ENCODE data around the gene ADGRL2.

Gene ADGRL2

GRCh38 chr1:81915937-81916336 is 115.2 kb downstream of the ADGRL2 start:
- TF ChIP-seq EZH2phosphoT487 (IDR thresholded peaks at IDR 0.05; ENCODE audit: low read length), result no peak
- no peak for TF ChIP-seq EZH2 (optimal IDR thresholded peaks at IDR 0.05; ENCODE audit: low read depth, low read length)

DNA sequence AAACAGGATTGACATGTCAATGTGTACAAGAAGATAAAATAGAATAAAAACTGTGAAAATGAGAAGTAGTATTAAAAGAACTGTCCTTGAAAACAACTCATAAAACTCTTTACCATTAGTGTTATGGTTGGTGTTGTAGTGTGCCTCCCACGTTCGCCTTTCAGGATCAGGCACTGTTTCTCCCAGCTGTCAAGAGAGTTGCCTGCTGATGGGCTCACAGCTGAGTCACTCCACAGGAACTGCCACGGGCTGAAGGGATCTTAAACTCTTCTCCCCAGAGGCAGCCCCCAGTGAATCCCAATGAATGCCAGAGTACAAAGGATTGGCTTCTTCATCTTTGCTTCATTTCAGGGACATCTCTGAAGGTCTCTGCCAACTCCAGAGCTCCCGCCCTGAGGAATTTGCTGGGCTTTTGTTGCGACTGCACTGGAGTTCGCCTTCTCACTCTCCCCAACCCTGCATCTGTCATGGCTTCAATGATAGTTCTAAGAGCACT is 119.6 kb downstream of the ADGRL2 start:
- Histone ChIP-seq H3K27me3 (replicated peaks; ENCODE audit: insufficient read depth, low read length) (no peaks in the 10 kb centered on the region), H3K4me3 (ENCODE audit: low read length) (no peak overlapping the region), H3F3A (ENCODE audit: insufficient read depth, low read length) (no peaks in the 10 kb centered on the region), H3K9me3 (replicated peaks; ENCODE audit: insufficient read depth, low read length) (no peaks in the 10 kb centered on the region), H4K20me1 (ENCODE audit: insufficient read depth, low read length) (no peaks in the 10 kb centered on the region), H3K9ac (ENCODE audit: low read length) (no peak overlapping the region), H3K79me2 (ENCODE audit: low read length) (no peaks in the 10 kb centered on the region), H3K27ac (ENCODE audit: low read length) (no peak overlapping the region), H3K4me2 (ENCODE audit: low read depth, low read length) (no peak overlapping the region), H3K4me1 (ENCODE audit: low read length) (no peaks in the 10 kb centered on the region), H2AFZ (ENCODE audit: low read length) (no peak overlapping the region), H3K9me2 (replicated peaks; ENCODE audit: insufficient read depth, low read length) (no peaks in the 10 kb centered on the region), H3K36me3 (replicated peaks; ENCODE audit: insufficient read depth, low read length) (no peaks in the 10 kb centered on the region)
- DNase-seq, result no peak
- TF ChIP-seq EZH2 (optimal IDR thresholded peaks at IDR 0.05; ENCODE audit: low read depth, low read length), result no peak

More at GRCh38 chr1:81915937-81916336, 115.2 kb downstream of the ADGRL2 start:
- no peak overlapping the region for H3K27ac ChIP-seq (ENCODE audit: low read length)
- no peaks in the 10 kb centered on the region for H3K9me2 ChIP-seq (replicated peaks; ENCODE audit: insufficient read depth, low read length)
- no peak overlapping the region for H2AFZ ChIP-seq (ENCODE audit: low read length)
- no peaks in the 10 kb centered on the region for H4K20me1 ChIP-seq (ENCODE audit: insufficient read depth, low read length)
- no peak overlapping the region for H3K4me3 ChIP-seq (ENCODE audit: low read length)
- no peak overlapping the region for H3K4me2 ChIP-seq (ENCODE audit: low read depth, low read length)
- H3K4me1 ChIP-seq (ENCODE audit: low read length), result no peaks in the 10 kb centered on the region
- no peaks in the 10 kb centered on the region for H3K36me3 ChIP-seq (replicated peaks; ENCODE audit: insufficient read depth, low read length)
- no peak overlapping the region for H3K9ac ChIP-seq (ENCODE audit: low read length)
- no peaks in the 10 kb centered on the region for H3K9me3 ChIP-seq (replicated peaks; ENCODE audit: insufficient read depth, low read length)
- no peak for DNase-seq
- no peaks in the 10 kb centered on the region for H3F3A ChIP-seq (ENCODE audit: insufficient read depth, low read length)
- H3K79me2 ChIP-seq (ENCODE audit: low read length), result no peaks in the 10 kb centered on the region
- no peaks in the 10 kb centered on the region for H3K27me3 ChIP-seq (replicated peaks; ENCODE audit: insufficient read depth, low read length)

DNA sequence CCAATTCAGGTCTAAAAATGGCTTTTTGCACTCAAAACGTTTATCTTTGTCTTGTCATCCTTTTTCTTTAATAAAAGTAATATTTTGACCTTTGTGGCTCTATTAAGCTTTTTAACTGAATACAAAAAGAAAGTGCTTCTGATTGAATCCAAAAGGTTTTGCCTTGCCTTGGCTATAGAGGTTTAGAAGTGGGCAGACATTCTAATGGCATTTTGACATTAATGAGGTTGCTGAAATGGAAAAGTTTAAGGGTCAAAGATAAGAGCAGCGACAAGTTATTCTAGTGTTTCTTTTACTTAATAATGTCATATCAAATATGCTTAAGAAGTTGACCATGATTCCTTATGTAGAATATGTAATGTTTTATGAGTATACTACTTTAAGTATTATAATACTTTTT is 120.2 kb downstream of the ADGRL2 start:
- no peak overlapping the region for H3K4me2 ChIP-seq (ENCODE audit: low read depth, low read length)
- no peak overlapping the region for H3K9ac ChIP-seq (ENCODE audit: low read length)
- H3K27ac ChIP-seq (ENCODE audit: low read length), result no peak overlapping the region
- no peaks in the 10 kb centered on the region for H3K4me1 ChIP-seq (ENCODE audit: low read length)
- H3K36me3 ChIP-seq (replicated peaks; ENCODE audit: insufficient read depth, low read length), result no peaks in the 10 kb centered on the region
- H3K79me2 ChIP-seq (ENCODE audit: low read length), result no peaks in the 10 kb centered on the region
- no peaks in the 10 kb centered on the region for H3K27me3 ChIP-seq (replicated peaks; ENCODE audit: insufficient read depth, low read length)
- no peak for DNase-seq
- H3K4me3 ChIP-seq (ENCODE audit: low read length), result no peak overlapping the region
- H3K9me3 ChIP-seq (replicated peaks; ENCODE audit: insufficient read depth, low read length), result no peaks in the 10 kb centered on the region
- H3F3A ChIP-seq (ENCODE audit: insufficient read depth, low read length), result no peaks in the 10 kb centered on the region
- H3K9me2 ChIP-seq (replicated peaks; ENCODE audit: insufficient read depth, low read length), result no peaks in the 10 kb centered on the region
- H2AFZ ChIP-seq (ENCODE audit: low read length), result no peak overlapping the region
- TF ChIP-seq, protein P1, sequence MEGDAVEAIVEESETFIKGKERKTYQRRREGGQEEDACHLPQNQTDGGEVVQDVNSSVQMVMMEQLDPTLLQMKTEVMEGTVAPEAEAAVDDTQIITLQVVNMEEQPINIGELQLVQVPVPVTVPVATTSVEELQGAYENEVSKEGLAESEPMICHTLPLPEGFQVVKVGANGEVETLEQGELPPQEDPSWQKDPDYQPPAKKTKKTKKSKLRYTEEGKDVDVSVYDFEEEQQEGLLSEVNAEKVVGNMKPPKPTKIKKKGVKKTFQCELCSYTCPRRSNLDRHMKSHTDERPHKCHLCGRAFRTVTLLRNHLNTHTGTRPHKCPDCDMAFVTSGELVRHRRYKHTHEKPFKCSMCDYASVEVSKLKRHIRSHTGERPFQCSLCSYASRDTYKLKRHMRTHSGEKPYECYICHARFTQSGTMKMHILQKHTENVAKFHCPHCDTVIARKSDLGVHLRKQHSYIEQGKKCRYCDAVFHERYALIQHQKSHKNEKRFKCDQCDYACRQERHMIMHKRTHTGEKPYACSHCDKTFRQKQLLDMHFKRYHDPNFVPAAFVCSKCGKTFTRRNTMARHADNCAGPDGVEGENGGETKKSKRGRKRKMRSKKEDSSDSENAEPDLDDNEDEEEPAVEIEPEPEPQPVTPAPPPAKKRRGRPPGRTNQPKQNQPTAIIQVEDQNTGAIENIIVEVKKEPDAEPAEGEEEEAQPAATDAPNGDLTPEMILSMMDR (IDR thresholded peaks at IDR 0.05; ENCODE audit: low read length), result no peak
- TF ChIP-seq EZH2phosphoT487 (IDR thresholded peaks at IDR 0.05; ENCODE audit: low read length) (no peak), EZH2 (optimal IDR thresholded peaks at IDR 0.05; ENCODE audit: low read depth, low read length) (no peak)
- no peaks in the 10 kb centered on the region for H4K20me1 ChIP-seq (ENCODE audit: insufficient read depth, low read length)

DNA sequence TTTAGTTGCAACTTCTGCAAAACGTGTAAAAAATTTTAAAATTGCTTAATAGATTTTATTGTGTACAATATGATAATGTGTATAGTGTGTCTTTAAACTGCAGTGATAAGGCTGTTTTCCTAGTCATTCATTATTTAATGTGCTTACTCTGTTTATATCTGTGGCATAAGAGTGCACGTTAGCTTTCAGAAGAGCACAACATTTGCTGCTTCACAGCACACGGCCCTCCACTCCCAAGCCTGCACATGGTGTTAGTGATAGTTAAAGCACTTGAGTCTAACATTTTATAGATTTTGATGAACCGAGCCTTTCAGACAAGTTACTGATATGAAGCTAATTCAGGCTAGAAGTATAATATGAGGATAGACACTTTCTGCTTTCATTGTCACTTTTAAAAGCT is 120.6 kb downstream of the ADGRL2 start:
- H3K79me2 ChIP-seq (ENCODE audit: low read length), result no peaks in the 10 kb centered on the region
- no peaks in the 10 kb centered on the region for H3K27me3 ChIP-seq (replicated peaks; ENCODE audit: insufficient read depth, low read length)
- no peak overlapping the region for H3K4me3 ChIP-seq (ENCODE audit: low read length)
- no peak overlapping the region for H3K9ac ChIP-seq (ENCODE audit: low read length)
- no peaks in the 10 kb centered on the region for H3K9me3 ChIP-seq (replicated peaks; ENCODE audit: insufficient read depth, low read length)
- H3F3A ChIP-seq (ENCODE audit: insufficient read depth, low read length), result no peaks in the 10 kb centered on the region
- TF ChIP-seq EZH2phosphoT487 (IDR thresholded peaks at IDR 0.05; ENCODE audit: low read length) (no peak), EZH2 (optimal IDR thresholded peaks at IDR 0.05; ENCODE audit: low read depth, low read length) (no peak)
- TF ChIP-seq, protein P1 (IDR thresholded peaks at IDR 0.05; ENCODE audit: low read length), result no peak
- no peak for DNase-seq
- H3K36me3 ChIP-seq (replicated peaks; ENCODE audit: insufficient read depth, low read length), result no peaks in the 10 kb centered on the region
- H4K20me1 ChIP-seq (ENCODE audit: insufficient read depth, low read length), result no peaks in the 10 kb centered on the region
- H2AFZ ChIP-seq (ENCODE audit: low read length), result no peak overlapping the region
- no peak overlapping the region for H3K27ac ChIP-seq (ENCODE audit: low read length)
- H3K4me2 ChIP-seq (ENCODE audit: low read depth, low read length), result no peak overlapping the region
- no peaks in the 10 kb centered on the region for H3K9me2 ChIP-seq (replicated peaks; ENCODE audit: insufficient read depth, low read length)
- H3K4me1 ChIP-seq (ENCODE audit: low read length), result no peaks in the 10 kb centered on the region

Data from MM.1S (cell line).